OCI-LY3 (cell line): ENCODE data around the gene IRGM.
A peak's percentile ranks its signal among the peaks of the same experiment; 100 is the strongest.
"Not testable (repeated sequence)": the region's sequence is repeated elsewhere in the genome, so short reads cannot be mapped to it uniquely, and the experiment has no call there.

ENCODE experiments used
- H2AFZ ChIP-seq: fragments of 200-600, 300-600 bp; shearing (Covaris generic); 2 replicates; pipeline ENCODE4 v1.6.0; 2014; ENCODE audit warnings: antibody characterized with exemption, low read depth, low read length
- H3K27ac ChIP-seq: fragments of 200-600, 300-600 bp; sonication (generic); 2 replicates; pipeline ENCODE4 v1.5.1; 2014; ENCODE audit warnings: mild to moderate bottlenecking, low read length, moderate library complexity, mixed read lengths
- H3K27me3 ChIP-seq: fragments of 200-600, 300-600 bp; sonication (generic); 2 replicates; pipeline ENCODE4 v1.6.1; 2014; ENCODE audit warnings: low read depth, low read length, mixed read lengths
- H3K36me3 ChIP-seq: fragments of 200-600, 300-600 bp; sonication (generic); replicated peaks from 2 replicates; pipeline ENCODE3; 2014; ENCODE audit warnings: low read depth, low read length, mixed read lengths
- H3K4me1 ChIP-seq: fragments of 300-600, 200-600 bp; sonication (generic); 2 replicates; pipeline ENCODE4 v1.6.1; 2014; ENCODE audit warnings: low read length, mixed read lengths
- H3K4me2 ChIP-seq: fragments of 200-600, 300-600 bp; sonication (generic); 2 replicates; pipeline ENCODE4 v1.6.1; 2014; ENCODE audit warnings: low read length, mixed read lengths
- H3K4me3 ChIP-seq: fragments of 300-600, 200-600 bp; sonication (generic); 2 replicates; pipeline ENCODE4 v1.5.1; 2014; ENCODE audit warnings: antibody characterized with exemption, mild to moderate bottlenecking, low read length, moderate library complexity
- H3K79me2 ChIP-seq: fragments of 300-600, 200-600 bp; shearing (Covaris generic); 2 replicates; pipeline ENCODE4 v1.6.1; 2014; ENCODE audit warnings: mild to moderate bottlenecking, low read length, mixed read lengths
- H3K9ac ChIP-seq: fragments of 300-600, 200-600 bp; shearing (Covaris generic); 2 replicates; pipeline ENCODE4 v1.6.0; 2014; ENCODE audit warnings: mild to moderate bottlenecking, low read length, moderate library complexity
- H3K9me3 ChIP-seq: fragments of 200-600, 300-600 bp; shearing (Covaris generic); 2 replicates; pipeline ENCODE4 v1.6.1; 2014; ENCODE audit warnings: low read length, mixed read lengths; ENCODE audit not compliant: insufficient read depth
- H4K20me1 ChIP-seq: fragments of 200-600, 300-600 bp; sonication (generic); 2 replicates; pipeline ENCODE4 v1.6.1; 2016; ENCODE audit warnings: low read length, mixed read lengths; ENCODE audit not compliant: insufficient read depth
- EZH2phosphoT487 ChIP-seq: fragments of 200-600 bp; shearing (Covaris generic); IDR thresholded peaks from 2 replicates; pipeline ENCODE4 v1.6.1; 2018; ENCODE audit warnings: antibody characterized with exemption, mixed run types, low read depth
- TF ChIP-seq, protein P1 (sequence below): fragments of 200-600, 300-600 bp; sonication (generic); IDR thresholded peaks from 2 replicates; pipeline ENCODE4 v1.5.1; 2014; ENCODE audit warnings: antibody characterized with exemption, low read length, low read depth

Gene IRGM, protein sequence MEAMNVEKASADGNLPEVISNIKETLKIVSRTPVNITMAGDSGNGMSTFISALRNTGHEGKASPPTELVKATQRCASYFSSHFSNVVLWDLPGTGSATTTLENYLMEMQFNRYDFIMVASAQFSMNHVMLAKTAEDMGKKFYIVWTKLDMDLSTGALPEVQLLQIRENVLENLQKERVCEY

DNA sequence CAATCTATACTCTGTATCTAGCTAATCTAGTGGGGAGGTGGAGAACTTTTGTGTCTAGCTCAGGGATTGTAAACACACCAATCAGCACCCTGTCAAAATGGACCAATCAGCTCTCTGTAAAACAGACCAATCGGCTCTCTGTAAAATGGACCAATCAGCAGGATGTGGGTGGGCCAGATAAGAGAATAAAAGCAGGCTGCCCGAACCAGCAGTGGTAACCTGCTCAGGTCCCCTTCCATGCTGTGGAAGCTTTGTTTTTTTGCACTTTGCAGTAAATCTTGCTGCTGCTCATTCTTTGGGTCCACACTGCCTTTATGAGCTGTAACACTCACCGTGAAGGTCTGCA lies at the start of gene IRGM:
IRGM (plus strand) TSS at position 214 of the 346 bp plus-strand sequence. CDS start 1,603 bp downstream, outside the sequence.
- H4K20me1 ChIP-seq, H3K79me2 ChIP-seq, H3K36me3 ChIP-seq, H3K9ac ChIP-seq, H3K9me3 ChIP-seq, H3K4me3 ChIP-seq, H3K27ac ChIP-seq, H3K4me1 ChIP-seq, H3K27me3 ChIP-seq: not testable (repeated sequence)
- Histone ChIP-seq H3K4me2 (peak within 1 kb of the TSS; percentile 41), H2AFZ (peak within 1 kb of the TSS; percentile 60; the same call in 1 of the 2 replicates)

DNA sequence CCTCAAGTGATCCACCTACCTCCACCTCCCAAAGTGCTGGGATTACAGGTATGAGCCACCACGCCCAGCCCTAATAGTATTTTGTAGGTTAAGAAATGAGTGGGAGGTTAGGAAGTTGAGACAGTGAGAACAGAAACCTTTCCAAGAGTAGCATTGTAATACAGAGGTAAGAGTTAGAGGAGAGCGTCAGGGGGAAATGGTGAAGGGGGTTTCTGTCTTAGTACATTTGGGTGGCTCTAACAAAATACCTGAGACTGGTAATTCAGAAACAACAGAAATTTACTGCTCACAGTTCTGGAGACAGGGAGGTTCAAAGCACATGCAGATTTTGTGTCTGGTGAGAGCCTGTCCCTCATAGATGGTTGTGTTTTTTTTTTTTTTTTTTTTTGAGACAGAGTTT lies 48.9 kb upstream of the IRGM start:
- Histone ChIP-seq H3K36me3 (no peaks in the 10 kb centered on the region), H3K9ac (no peak overlapping the region), H3K79me2 (no peaks in the 10 kb centered on the region), H3K4me1 (peaks cover 10% of the 10 kb centered on the region), H3K27ac (no peak overlapping the region), H4K20me1 (no peaks in the 10 kb centered on the region), H3K27me3 (0 out of 2 replicates have a peak, but pooled peaks cover 5% of the 10 kb centered on the region), H3K4me3 (no peak overlapping the region), H3K4me2 (no peak overlapping the region), H3K9me3 (no peaks in the 10 kb centered on the region), H2AFZ (no peak overlapping the region)
- TF ChIP-seq, protein P1, sequence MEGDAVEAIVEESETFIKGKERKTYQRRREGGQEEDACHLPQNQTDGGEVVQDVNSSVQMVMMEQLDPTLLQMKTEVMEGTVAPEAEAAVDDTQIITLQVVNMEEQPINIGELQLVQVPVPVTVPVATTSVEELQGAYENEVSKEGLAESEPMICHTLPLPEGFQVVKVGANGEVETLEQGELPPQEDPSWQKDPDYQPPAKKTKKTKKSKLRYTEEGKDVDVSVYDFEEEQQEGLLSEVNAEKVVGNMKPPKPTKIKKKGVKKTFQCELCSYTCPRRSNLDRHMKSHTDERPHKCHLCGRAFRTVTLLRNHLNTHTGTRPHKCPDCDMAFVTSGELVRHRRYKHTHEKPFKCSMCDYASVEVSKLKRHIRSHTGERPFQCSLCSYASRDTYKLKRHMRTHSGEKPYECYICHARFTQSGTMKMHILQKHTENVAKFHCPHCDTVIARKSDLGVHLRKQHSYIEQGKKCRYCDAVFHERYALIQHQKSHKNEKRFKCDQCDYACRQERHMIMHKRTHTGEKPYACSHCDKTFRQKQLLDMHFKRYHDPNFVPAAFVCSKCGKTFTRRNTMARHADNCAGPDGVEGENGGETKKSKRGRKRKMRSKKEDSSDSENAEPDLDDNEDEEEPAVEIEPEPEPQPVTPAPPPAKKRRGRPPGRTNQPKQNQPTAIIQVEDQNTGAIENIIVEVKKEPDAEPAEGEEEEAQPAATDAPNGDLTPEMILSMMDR: no peak
- TF ChIP-seq EZH2phosphoT487: no peak

DNA sequence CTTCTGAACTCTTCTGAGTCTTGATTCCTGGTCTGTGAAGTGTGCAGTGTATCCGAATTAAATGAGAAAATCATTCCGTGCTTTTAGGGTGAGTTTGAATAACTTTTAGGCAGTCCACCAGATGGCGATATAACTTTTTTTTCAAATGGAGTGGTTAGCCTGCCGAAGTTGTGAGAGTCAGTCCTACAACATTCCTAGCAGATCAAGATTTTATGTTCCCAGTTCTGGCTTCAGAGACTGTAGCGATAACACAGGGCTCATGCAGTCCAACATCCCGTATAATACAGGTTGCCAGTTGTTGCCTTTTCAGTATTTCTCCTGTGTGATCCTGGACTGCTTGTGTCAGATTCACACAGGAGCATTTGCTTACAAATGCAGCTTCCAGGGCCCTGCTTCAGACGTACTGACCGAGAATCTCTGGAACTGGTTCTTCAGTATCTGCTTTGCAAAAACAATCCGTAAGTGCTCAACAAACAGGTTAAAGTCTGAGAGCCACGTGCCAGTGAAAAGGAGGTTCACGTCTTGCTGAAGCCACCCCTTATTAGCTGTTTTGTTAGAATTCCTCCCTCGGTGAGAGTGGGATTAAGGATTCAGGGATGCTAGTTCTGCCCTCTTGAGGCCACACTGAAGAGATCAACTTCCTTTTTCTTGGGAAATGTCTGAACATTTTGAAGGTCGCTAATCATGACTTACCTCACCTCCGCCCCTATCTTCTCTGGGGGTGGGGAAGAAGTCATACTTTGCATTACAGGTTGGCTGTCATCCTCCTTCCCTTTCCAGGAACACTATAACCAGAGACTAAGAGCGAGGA lies 45.0 kb upstream of the IRGM start:
- Histone ChIP-seq H3K4me2 (peak overlapping the region; percentile 98), H3K27ac (no peak overlapping the region), H3K27me3 (peaks cover 10% of the 10 kb centered on the region), H3K4me3 (peak overlapping the region; percentile 72), H2AFZ (peak overlapping the region; percentile 94), H3K9me3 (no peaks in the 10 kb centered on the region), H4K20me1 (no peaks in the 10 kb centered on the region), H3K79me2 (no peaks in the 10 kb centered on the region), H3K36me3 (no peaks in the 10 kb centered on the region), H3K4me1 (peaks cover 10% of the 10 kb centered on the region), H3K9ac (peak overlapping the region; percentile 46; the same call in 1 of the 2 replicates)
- TF ChIP-seq, protein P1: peak; percentile 57
- TF ChIP-seq EZH2phosphoT487: no peak

DNA sequence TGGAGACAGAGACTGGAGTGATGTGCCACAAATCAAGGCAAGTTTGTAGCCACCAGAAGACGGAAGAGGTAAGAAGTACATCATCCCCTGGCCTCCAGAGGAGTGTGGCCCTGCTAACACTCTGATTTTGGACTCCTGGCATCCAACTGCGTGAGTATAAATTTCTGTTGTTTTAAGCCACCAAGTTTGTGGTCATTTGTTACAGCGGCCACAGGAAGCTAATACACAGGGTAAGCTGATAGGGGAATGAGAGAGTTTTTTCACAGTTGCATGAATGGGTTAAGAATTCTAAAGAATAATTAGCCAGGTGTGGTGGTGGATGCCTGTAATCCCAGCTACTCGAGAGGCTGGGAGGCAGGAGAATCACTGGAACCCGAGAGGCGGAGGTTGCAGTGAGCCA lies 41.9 kb upstream of the IRGM start:
- Histone ChIP-seq H4K20me1 (no peaks in the 10 kb centered on the region), H2AFZ (no peak overlapping the region), H3K4me1 (peaks cover 10% of the 10 kb centered on the region), H3K9me3 (no peaks in the 10 kb centered on the region), H3K4me3 (no peak overlapping the region), H3K9ac (no peak overlapping the region), H3K27ac (no peak overlapping the region), H3K27me3 (peaks cover 12% of the 10 kb centered on the region), H3K4me2 (no peak overlapping the region), H3K36me3 (no peaks in the 10 kb centered on the region), H3K79me2 (no peaks in the 10 kb centered on the region)
- TF ChIP-seq, protein P1: no peak
- no peak for TF ChIP-seq EZH2phosphoT487
